ENCODE measurements around the gene TENM4.

Gene TENM4

DNA sequence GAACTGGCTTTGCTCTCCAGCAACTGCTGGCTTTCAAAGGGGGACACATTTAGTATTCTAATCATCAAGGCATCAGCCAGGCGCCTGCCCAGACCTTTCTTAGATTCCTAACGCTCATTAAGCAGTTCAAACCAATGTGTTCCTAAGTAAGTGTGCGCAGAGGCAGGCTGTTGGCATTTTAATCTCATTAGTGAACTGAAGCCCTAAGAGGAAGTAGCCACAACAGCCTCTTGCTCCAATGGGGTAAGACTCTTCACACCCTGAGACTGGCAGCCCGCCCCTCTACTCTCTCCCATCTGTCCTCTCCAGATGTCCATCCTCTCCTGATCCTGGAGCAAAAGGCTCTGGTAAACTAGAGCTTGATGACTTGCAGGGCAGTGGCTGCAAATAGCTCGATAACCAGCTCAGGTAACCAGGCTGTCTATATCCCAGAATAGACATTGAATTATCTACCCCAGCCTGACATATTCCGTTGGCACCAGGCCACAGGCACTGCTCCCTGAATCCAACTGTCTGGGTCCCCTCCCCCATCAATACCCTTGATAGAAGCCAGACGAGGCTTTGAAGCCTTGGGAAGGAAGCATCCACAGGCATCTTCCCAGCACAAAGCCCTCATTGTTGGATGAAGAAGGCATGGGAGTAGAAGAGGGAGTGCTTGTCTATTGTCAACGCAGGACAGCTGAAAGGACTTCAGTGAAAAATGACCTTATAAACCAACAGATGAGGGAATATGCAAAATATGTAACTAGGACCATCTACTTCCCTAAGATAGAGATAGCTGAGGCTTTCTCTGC is 321.1 kb downstream of the TENM4 start:
- no peak for DNase-seq (ENCODE audit: low read depth)

DNA sequence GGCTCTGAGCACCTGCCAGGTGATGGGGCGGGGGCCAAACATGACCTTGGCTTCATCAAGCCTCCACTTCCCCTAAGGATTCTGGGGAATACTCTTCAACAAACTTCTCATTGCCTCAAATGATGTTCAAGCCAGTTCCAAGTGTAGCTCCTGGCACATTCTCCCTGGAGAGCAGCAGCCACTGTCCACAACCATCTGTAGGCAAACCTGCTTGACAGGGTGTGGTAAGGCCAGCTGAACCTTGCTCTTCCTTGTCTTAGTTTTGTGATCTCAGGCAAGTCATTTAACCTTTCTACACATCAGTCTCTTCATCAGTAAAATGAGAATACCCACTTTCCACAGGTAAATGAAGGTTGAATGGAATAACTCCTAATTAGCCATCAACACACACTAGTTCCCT is 323.3 kb downstream of the TENM4 start:
- no peak for DNase-seq (ENCODE audit: low read depth)

GRCh38 chr11:79116600-79116999 is 324.2 kb downstream of the TENM4 start:
- no peak for DNase-seq (ENCODE audit: low read depth)

GRCh38 chr11:79113054-79113690 is 327.7 kb downstream of the TENM4 start:
- DNase-seq (ENCODE audit: low read depth), result no peak

- no peak for DNase-seq (ENCODE audit: low read depth)
These were observed 330.0 kb downstream of the TENM4 start for GRCh38 chr11:79110796-79111195.

- no peak for DNase-seq (ENCODE audit: low read depth)
These were observed 330.5 kb downstream of the TENM4 start for GRCh38 chr11:79110321-79110720.

DNA sequence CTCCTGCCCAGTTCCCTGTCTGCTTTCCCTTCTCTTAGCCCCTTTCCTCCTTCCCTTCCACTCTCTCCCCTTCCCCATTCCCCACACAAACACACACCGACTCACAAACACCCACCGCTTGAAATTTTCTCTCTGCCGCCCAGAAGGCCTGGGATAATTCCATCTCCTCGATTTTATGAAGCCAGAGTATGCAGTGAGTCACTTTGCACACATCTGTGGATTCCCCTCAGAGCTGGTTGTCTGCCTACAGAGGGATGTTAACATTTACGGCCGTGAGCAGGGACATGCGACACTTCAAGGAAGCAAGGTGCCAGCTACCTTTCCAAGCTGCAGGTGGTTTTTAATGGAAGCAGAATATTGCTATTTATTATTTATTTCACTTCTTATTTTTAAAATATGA is 332.0 kb downstream of the TENM4 start:
- DNase-seq (ENCODE audit: low read depth), result no peak

DNA sequence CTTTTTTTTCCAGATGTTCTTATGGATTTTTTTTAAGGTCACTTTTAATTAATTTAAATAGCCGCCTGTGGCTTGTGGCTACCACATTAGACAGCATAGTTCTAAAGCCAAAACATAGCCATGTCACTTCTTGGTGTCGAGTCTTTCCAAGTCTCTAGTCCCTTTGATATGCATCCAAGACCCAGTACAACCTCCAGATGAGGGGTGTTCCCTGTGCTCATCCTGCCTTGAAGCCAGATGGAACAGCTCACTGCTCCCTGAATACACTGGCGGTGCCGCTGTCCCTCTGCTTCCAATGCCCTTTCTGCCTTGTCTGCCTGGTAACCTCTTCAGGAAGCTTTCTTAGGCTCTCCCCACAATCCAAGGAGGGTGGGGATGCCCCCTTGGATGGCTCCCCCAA is 338.0 kb downstream of the TENM4 start:
- no peak for DNase-seq (ENCODE audit: low read depth)

DNA sequence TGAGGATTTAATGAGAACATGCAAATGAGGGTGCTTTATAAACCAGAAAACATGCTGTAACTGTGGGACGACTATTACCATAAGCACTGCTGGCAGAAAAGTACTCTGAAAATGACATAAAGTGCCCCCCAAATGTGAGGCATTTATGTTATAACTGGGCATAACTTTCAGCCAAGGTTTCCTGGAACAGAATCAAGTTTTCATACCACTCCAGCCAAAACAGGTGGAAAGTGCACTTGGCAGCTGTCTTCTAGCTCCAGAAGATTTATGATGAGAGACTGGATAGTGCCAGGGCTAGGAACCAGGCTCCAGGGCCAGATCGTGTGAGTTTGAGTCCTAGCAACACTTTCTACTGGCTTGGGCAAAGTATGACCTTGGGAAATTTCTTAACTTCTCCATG is 339.2 kb downstream of the TENM4 start:
- DNase-seq (ENCODE audit: low read depth), result no peak

GRCh38 chr11:79100093-79100910 is 340.5 kb downstream of the TENM4 start:
- peak; percentile 11 for DNase-seq (ENCODE audit: low read depth)

DNA sequence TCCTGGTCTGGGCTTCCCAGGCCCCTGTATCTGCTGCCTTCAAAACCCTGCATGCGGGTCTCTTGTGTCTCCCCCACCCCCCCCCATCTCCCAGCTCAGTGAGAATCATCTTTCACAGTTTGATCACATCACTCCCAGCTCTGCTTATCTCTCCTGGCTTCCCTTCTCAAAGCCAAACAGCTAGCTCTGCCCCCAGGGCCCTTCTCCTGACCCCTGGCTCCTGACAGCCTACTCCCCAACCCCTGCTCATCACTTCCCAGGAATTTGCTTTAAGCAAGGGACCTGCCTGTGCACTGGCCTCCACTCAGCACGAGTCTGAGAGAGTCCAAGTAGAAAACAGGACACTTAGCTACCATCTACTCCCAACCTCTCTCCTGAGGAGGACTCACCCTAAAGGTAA is 342.7 kb downstream of the TENM4 start:
- no peak for DNase-seq (ENCODE audit: low read depth)

GRCh38 chr11:79097246-79097875 is 343.5 kb downstream of the TENM4 start:
- DNase-seq (ENCODE audit: low read depth), result no peak

DNA sequence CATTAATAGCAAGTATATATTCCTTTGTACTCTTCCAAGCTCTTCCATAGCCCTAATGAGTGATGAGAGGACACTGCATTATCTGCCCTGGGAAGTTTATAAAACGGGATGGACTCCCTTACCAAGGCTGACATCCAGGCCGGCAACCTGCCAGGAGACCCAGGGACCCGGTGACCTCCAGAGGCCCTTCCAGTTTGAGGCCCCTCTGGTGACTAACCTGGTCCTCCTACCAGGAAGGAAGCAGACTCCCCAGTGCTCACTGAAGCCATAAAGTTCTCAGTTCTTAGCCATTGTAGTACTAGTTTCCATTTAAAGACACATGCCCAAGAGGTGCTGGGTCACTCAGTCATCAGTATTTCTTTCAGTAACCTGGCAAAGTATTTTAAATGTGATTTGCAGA is 345.4 kb downstream of the TENM4 start:
- no peak for DNase-seq (ENCODE audit: low read depth)

GRCh38 chr11:79094616-79095015 is 346.2 kb downstream of the TENM4 start:
- DNase-seq (ENCODE audit: low read depth), result no peak

- peak; percentile 92 for DNase-seq (ENCODE audit: low read depth)
These were observed 348.0 kb downstream of the TENM4 start for GRCh38 chr11:79092791-79093353.

DNA sequence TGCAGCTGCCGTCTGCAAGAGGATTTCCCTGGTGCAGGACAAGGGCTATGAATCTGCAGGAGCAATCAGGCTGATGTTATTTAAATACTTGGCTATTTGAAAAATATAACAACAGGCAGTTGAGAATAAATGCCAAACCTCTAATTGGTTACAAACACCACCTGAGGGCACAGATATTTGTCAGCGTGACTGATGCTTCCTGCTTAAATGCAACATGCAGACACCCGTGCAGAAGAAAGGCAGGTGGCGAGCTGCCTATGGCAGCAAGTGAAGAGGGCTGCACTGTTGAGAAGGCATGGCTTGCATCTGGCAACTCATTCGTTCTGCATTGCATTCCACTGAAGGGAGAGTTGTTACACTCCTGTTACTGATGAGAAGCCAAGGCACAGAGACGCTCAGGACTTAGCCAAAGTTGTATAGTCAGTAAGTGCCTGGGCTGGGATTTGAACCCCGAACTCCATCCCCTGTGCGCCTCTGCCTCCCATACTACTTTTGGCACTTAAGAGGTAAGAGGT is 350.6 kb downstream of the TENM4 start:
- no peak for DNase-seq (ENCODE audit: low read depth)

DNA sequence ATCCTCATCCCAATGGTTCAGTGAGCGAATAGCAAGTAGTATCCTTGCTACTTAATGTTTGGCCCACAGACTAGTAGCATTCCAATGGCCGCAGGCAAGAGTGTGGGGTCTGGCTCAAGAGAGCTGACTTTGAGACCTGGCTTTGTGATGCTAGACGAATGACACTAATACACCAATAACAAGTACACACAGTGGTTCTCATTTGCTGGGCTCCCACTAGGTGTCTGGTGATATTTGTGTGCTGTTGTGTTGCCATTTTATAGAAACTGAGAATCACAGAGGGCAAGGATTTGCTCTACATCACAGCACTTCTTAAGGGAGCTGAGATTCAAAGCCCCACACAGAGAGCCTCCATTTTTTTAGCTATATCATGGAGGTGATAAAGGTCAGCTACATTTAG is 351.2 kb downstream of the TENM4 start:
- DNase-seq (ENCODE audit: low read depth), result no peak

DNA sequence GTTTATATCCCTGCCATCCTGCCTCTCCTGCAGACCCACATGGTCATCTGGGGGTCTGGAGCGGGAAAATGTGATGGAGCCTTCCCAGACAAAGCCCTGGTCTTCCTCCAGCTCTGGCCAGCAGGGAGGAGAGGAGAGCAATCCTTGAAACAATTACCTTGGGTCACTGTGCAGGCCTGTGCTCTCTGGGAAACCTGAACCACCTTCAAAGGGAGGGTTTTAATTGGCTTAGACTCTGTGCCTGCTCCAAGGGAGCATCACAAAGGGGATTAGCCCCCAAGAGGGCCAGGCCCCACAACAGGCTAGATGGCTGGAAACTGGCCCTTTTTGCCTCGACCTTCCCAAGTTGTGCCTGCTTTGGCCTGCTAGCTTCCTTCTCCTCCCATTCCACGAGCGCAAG is 351.9 kb downstream of the TENM4 start:
- no peak for DNase-seq (ENCODE audit: low read depth)

DNA sequence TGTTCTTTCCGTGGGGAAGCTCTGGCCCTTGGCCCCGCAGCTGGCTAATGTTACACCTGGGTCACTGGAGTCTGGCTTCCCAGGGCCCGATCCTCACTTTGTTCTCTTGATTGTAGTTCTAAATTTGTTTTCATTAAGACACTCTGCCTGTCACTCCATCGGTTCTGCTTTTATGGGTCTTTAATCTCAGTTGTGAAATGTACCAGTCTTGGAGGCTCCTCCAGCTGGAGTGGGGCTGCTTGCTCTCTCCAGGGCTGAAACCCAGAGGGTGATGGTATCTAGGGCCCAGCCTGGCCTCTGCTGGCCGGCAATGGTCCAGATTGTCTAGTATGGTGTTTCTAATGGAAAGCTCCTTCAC is 352.9 kb downstream of the TENM4 start:
- no peak for DNase-seq (ENCODE audit: low read depth)

- peak; percentile 59 for DNase-seq (ENCODE audit: low read depth)
These were observed 353.4 kb downstream of the TENM4 start for GRCh38 chr11:79087238-79087960.

DNA sequence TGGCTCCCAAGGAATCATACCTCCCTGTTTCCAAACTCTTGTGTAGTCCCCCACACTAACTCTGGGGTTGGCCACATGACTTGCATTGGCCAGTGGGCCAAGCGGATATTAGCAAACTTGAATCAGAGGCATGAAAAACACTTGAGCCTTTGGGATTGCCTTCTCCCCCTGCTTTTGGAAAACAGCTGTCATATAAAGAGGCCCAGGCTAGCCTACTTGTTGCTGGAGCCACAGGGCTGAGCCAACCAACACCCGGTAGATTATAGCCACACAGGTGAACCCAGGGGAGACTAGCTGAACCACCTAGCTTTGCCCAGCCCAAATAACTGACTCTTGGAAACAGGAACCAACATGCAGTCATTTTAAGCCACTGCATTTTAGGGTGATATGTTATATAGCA is 354.8 kb downstream of the TENM4 start:
- no peak for DNase-seq (ENCODE audit: low read depth)
